ENCODE data around the gene HRH1.

GRCh38 chr3:11291808-11292207, 137.5 kb downstream of the HRH1 start:
- TF ChIP-seq CTCF (IDR thresholded peaks at IDR 0.05) (no peak), POLR2A (IDR thresholded peaks at IDR 0.05; ENCODE audit: low read depth) (no peak), EP300 (IDR thresholded peaks at IDR 0.05) (no peak), POLR2AphosphoS5 (IDR thresholded peaks at IDR 0.05) (no peak)

Data from esophagus muscularis mucosa (tissue), 4 donors.